GM19438 (cell line): ENCODE measurements around the gene MMP14.
"Not testable (repeated sequence)": the region's sequence is repeated elsewhere in the genome, so short reads cannot be mapped to it uniquely, and the experiment has no call there.

Experiments
- ATAC-seq: cut with Tn5 transposase; IDR thresholded peaks from one replicate; pipeline ENCODE4 v1.9.1; 2021; ENCODE audit warnings: low read depth; ENCODE audit not compliant: unreplicated experiment

The MMP14 gene

GRCh38 chr14:22813145-22813544 is 23.2 kb upstream of the MMP14 start:
- ATAC-seq: no peak

GRCh38 chr14:22814373-22814772 is 22.0 kb upstream of the MMP14 start:
- ATAC-seq: no peak

DNA sequence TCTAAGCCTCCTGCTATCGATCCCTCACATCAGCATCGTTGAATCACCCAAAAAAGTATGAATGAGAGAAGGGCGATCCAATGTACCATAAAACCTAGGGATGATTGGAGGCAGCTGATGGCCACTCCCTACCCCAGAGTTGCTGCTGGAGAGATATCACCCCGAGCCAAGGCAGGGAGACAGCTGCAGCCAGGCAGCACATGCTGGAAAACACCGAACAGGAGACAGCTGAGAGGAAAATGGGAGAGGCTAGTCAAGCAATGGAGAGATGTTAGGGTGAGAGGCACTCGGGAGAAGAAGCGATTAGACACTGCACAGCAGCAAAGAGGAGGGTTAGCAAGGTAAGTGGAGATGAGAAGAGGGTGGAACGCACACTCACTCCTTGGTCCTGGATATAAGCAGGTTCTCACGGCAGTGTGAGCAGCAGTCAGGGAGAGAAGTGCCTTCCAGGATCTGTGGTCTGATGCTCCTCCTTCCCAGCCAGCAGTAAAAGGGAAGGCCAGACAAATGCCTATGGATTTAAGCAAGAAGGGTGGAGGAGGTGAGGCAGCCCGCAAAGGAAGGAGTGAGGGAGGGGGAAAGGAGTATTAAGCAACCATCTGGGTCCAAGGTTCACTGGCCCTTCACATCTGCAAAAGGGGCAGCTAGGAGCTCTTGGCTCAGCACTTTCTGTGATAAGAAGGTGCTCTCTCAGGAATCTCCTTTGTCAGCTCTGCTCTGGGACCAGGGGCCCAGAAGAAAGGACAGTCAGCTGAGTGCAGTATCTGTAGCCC is 21.3 kb upstream of the MMP14 start, which contains the start of gene SLC7A7:
Gene SLC7A7, minus strand, starts transcription at position 495 of the 773 bp plus-strand sequence. CDS start 2,037 bp downstream, outside the sequence.
- ATAC-seq: no peak

DNA sequence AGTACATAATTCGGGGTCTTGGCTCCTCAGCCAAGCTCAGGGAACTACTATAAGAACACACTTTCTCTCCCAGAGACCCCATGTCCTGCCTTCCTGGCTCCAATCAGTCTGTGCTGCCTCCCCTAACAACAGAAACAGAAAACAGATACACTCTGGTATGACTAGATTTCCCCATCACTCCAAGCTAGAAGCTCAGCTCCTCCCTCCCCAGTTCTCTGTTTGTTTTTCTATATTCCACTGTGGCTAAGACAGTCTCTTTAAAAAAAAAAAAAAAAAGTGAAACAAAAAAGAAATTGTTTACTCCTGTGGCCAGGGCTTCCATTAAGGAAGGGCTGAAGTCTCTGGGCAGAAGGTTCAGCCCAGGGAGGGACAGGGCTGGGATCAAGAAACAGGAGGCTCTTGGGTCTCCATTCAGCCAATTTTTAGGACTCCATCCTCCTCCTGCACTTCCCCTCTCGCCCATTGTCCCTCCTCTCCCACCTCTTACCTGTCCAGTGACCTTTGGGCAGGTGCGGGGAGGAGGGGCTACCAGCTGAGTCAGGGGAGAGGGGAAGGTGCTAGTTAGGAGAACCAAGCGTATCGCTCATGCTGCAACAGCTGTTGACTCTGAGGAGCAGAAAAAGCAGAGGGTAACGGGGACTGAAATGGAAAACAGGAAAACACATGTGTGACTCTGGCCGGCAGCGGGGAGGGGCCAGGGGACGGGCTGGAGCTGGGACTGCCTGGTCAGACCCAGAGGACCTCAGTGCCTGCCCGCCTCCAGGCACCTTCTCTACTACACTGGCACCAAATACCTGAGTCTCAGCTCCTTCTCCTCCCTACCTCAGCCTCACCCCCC is 17.0 kb upstream of the MMP14 start:
- peak; percentile 48 for ATAC-seq

DNA sequence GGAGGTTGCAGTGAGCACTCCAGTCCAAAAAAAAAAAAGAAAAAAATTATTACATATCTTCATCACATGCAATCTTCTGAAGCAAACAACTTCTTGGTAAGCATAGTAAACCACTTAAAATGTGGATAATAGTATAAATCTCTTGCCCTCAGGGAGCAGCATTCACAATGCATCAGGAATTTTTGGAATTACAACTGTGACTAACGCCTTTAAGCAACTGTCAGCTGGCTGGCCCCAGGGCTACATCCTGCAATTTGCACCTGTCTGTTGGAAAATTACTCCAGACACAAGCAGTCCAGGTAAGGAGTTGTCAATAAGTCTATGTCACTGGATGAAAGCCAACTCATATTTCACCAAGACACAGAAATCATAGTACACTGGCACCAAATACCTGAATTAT is 15.7 kb upstream of the MMP14 start:
- ATAC-seq: no peak

- ATAC-seq: no peak
Measured at GRCh38 chr14:22821193-22822015, 15.0 kb upstream of the MMP14 start.

DNA sequence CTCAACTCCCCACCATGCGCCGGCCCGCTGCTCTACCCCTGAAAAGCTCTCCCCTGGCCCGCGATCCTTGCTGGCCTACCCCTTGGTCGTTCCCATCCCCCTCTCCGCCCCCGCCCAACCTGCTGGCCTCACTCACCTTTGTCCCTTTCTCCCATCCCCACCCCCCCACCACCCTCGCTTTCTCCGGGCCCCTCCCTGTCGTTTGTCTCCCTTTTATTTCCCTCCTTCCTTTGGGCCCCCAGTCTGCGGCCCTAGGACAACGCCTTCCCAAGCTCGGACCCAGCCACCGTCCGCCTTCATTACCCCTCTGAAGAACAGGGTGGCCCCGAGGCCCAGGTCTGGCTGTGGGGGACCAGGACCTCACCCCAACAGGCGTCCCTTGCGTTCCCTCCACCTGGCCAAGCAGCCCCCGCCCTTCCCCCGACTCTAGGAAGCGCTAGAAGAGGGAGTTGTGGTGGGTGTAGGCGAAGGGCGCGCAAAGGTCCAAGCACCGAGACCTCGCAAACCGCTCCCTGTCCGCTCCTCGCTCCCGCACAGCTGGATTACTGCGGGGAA is 14.3 kb upstream of the MMP14 start:
- ATAC-seq: no peak

DNA sequence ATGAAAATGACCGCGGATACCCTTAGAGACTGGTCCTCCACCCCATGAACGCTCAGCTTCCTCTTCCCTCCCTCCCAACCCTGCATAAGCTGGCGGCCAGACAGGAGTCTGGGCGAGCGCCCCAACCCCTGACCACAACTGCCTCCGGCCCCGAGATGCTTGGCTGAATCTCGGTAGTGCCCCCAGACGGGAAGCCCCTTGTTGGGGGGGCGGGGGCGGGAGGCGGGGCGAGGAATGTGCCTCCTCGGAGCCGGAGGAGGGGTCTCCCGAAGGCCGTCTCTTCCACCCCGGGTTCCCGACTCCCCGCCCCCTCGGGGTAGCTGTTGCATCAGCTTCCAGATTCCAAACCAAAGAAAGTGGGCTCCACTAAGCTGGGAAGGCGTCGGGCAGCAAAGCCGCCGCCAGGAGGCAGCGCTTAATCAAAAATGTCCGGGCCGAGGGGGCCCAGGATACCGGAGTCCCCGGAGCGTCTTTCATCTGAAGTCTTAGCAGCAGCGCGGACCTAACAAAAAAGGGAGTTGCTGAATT is 13.8 kb upstream of the MMP14 start:
- no peak for ATAC-seq

DNA sequence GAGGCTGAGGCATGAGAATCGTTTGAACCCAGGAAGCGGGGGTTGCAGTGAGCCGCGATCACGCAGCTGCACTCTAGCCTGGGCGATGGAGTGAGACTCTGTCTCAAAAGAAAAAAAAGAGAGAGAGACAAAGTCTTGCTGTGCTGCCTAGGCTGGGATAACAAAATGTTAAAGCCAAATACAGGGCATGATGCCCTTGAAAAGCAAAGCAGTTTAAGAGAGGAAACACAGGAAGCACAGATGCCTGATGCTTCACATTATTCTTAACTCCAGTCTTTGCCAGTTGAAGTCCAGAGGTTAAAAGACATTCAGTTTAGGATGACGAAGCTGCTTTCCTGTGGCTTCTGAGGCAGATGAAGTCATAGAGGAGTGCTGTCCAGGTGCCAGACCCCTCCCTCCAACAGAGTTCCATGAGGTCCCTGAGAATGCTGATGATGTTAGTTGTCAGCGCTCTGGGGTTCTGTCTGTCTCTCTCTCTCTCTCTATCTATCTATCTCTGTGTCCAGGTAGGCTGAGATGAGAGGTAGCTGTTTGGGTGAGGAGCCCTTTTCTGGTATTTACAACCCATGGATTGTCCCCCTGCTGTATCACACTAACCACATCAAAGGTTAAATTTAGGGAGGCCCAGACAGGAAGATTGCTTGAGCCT is 11.6 kb upstream of the MMP14 start:
- no peak for ATAC-seq

- ATAC-seq: not testable (repeated sequence)
Measured at GRCh38 chr14:22829076-22829660, 7.2 kb upstream of the MMP14 start.

- peak; percentile 83 for ATAC-seq
Measured at GRCh38 chr14:22829661-22830442, 6.5 kb upstream of the MMP14 start, which contains the start of gene MRPL52. Gene MRPL52 (plus strand): TSS chr14:22829887. CDS start chr14:22829913, 26 bp downstream.

DNA sequence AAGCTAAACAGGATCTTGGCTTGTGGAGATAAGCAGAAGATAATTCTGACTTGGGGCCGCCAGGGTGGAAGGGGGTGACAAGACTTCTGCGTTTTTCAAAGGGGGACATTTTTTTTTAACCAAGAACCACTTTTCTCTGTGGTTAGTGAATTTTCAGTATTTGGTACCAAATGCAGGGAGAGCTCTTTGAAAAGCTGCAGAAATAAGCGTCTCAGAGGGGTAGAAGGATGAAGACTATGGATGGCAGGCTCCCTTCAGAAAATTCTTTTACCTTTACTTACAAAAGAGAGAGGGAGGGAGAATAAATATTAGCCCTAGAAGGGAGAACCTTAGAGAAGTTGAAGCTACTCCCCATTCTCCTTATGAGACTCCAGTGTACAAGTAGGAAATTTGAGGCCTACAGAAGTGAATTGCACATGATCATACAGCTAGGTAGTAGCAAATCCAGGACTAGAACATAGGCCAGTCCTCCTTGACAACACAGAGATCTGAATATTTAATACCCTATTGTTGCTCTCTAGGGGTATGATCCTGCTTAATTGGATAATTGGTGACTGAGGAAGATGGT is 5.9 kb upstream of the MMP14 start:
- no peak for ATAC-seq

- ATAC-seq: no peak
Measured at GRCh38 chr14:22835505-22835904, 880 bp upstream of the MMP14 start.

GRCh38 chr14:22837114-22837749 is 847 bp downstream of the MMP14 start:
- ATAC-seq: no peak

DNA sequence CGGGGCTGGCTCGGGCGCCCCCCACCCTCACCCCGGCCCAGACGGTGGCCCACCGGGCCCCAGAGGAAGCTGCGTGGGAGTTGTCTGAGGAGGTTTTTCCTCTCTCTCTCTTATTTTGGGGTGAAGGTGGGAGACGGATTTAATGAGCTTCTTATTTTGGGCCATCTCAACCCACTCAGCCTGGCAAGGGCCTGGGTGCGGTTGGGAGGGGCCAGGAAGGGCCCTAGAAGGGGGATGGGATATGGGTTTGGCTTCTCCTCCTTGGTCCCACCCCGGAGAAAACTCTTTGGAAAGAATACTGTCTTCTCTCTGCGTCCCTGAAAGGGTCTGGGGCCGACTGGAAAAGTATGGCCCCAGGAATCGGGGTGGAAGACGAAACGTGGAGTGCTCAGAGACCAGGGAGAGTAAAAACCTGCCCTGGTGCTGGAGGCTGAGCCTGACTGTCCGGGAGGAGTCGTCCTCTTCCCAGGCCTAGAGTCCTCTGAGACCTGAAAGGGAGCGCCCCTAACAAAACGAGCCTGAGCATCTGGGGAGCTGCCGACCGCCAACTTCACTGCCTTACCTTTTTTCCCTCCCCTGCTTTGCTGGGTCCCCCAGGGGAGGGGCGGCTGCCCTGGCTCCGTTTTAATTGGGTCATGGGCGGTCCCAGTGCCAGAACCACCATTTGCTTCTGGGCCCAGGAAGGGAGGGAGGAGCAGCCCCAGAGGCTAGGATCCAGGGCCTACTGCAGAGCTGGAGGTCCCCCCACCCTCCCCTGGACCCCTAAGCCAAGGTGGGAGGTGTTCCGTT is 1.6 kb downstream of the MMP14 start:
- ATAC-seq: no peak

DNA sequence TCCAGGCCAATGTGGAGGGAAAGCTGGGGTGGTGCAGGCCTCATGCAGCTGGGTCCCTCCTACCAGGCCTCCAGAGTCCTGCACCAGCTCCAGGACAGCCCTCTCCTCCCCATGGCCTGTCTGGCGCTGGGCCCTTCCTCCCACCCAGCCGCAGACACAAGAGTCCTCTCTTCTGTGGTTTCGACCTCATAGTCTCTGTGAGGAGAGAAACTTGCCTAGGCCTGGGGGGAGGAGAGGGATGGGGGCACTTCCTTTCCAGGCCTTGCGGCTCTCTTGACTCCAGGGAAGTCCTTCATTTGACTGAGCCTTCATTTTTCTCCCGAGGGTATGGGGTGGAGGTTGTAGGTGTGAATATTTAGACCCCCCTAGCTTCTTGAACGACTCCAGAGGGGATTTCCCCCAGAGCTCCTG is 2.3 kb downstream of the MMP14 start:
- ATAC-seq: no peak
